Lower leg skin (tissue), 4 donors: Measurements from ENCODE around the gene RCOR1. TPM values are rescaled to one million over a fixed set of nuclear protein-coding genes. Genes with fewer than 3 reads are reported as not detected.

Experiments used
- DNase-seq, 2 donors: peaks; one replicate each; pipeline ENCODE4 v3.0.0-alpha.2; 2019; ENCODE audit warnings: low spot score in 2 of 2
- H3K4me3 ChIP-seq: fragments of 200-600 bp; sonication (generic); 2 replicates; pipeline ENCODE4 v1.5.1; 2017; ENCODE audit warnings: mild to moderate bottlenecking, low read depth; ENCODE audit not compliant: poor library complexity, severe bottlenecking
- POLR2A ChIP-seq, 2 donors: fragments of 450-650 bp; IDR thresholded peaks; one replicate each; pipeline ENCODE4 v1.6.1; 2016 to 2017; ENCODE audit warnings: antibody characterized with exemption in 2 of 2, mild to moderate bottlenecking in 1 of 2, moderate library complexity in 1 of 2
- WGBS, 2 donors: methylation state at CpG; one replicate each; pipeline ENCODE4 v1.1.5; 2018; 5-methylcytosine and 5-hydroxymethylcytosine counted together
- intact Hi-C: fragments of 100-400 bp; cut with DNase I; formaldehyde crosslinking; loops from one replicate; pipeline ENCODE4 v1.15.0; 2023; ENCODE audit warnings: low total_unique reads
- total RNA-seq, 4 donors: library from RNA; depleted of rRNA; stranded (reverse); fragments of >200 nt; gene quantifications; one replicate each; pipeline ENCODE4 v1.1.0, GENCODE V29; 2016
- TF ChIP-seq, protein P1 (sequence below), 3 donors: fragments of 450-650 bp; IDR thresholded peaks; one replicate each; pipeline ENCODE4 v1.5.1; 2016; ENCODE audit warnings: antibody characterized with exemption in 3 of 3, mild to moderate bottlenecking in 3 of 3, moderate library complexity in 2 of 3

The RCOR1 gene
- total RNA-seq, 4 donors from 2014 or later, result 20.1 to 25.3 (median 22.9) TPM

DNA sequence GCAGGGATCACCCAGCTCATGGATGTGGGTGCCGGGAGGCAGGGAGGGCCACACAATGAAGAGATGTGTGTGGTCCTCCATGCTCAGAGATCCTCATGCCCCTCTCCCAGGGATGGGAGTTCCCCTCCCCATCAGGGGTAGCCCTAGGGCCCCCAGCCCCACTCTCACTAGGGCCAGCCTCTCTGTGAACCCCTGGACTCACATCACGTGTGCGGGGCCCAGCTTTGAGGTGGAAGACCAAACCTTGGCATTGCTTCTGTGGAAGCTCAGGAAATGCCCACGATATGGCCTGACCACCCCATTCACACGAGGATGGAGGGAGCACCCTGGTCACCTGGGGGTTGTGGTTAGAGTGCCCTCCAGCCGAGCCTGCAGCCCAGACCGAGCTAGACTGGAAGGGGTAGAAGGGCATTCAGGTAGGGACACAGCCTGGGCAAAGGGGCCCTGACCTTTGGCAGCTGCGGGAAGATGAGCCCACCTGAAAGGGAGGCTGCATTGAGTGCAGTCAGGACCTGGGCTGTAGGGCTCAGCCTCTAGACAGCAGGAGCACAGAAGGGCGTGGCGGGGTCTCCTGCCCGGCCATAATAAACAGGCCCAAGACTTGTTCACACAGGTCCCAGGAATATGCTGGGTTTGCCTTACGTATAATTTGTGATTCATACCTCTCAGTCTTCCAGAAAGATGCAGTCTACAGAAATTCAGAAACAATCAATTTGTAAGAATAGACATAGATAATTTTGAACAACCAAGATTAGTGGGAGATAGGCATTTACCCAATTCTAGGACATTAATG, 34.8 kb upstream of the RCOR1 start:
- WGBS, 2 donors, result 65 to 78% methylated on average over 11 to 12 of the region's 12 CpGs
- no peak for TF ChIP-seq POLR2A (IDR thresholded peaks at IDR 0.05)
- TF ChIP-seq, protein P1, sequence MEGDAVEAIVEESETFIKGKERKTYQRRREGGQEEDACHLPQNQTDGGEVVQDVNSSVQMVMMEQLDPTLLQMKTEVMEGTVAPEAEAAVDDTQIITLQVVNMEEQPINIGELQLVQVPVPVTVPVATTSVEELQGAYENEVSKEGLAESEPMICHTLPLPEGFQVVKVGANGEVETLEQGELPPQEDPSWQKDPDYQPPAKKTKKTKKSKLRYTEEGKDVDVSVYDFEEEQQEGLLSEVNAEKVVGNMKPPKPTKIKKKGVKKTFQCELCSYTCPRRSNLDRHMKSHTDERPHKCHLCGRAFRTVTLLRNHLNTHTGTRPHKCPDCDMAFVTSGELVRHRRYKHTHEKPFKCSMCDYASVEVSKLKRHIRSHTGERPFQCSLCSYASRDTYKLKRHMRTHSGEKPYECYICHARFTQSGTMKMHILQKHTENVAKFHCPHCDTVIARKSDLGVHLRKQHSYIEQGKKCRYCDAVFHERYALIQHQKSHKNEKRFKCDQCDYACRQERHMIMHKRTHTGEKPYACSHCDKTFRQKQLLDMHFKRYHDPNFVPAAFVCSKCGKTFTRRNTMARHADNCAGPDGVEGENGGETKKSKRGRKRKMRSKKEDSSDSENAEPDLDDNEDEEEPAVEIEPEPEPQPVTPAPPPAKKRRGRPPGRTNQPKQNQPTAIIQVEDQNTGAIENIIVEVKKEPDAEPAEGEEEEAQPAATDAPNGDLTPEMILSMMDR (IDR thresholded peaks at IDR 0.05), result no peak
- H3K4me3 ChIP-seq, result no peak overlapping the region
- no peak for DNase-seq
- intact Hi-C loops, result no loop called here

DNA sequence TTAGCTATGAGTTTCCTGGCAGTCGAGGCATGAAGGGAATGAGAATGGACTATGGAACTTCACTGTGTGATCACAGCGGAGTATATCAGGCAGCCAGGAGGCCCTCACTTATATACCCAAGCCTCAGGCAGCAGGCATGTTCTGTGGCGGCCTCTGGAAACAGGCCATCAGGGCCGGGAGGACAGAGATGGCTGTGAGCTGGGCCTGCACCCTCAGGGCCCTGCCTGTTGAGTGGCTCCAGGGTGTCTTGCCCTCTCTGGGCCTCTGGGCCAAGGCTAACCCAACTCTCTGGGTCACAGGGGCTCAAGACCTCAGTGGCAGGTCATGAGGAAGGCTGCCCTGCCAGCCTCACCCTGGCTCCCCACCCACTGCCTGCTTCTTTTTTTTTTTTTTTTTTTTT, 33.9 kb upstream of the RCOR1 start:
- TF ChIP-seq, protein P1 (IDR thresholded peaks at IDR 0.05), result no peak
- no peak for TF ChIP-seq POLR2A (IDR thresholded peaks at IDR 0.05)
- intact Hi-C loops, result no loop called here
- 60 to 66% methylated on average over 4 of the region's 4 CpGs for WGBS, 2 donors
- no peak for DNase-seq
- no peak overlapping the region for H3K4me3 ChIP-seq

DNA sequence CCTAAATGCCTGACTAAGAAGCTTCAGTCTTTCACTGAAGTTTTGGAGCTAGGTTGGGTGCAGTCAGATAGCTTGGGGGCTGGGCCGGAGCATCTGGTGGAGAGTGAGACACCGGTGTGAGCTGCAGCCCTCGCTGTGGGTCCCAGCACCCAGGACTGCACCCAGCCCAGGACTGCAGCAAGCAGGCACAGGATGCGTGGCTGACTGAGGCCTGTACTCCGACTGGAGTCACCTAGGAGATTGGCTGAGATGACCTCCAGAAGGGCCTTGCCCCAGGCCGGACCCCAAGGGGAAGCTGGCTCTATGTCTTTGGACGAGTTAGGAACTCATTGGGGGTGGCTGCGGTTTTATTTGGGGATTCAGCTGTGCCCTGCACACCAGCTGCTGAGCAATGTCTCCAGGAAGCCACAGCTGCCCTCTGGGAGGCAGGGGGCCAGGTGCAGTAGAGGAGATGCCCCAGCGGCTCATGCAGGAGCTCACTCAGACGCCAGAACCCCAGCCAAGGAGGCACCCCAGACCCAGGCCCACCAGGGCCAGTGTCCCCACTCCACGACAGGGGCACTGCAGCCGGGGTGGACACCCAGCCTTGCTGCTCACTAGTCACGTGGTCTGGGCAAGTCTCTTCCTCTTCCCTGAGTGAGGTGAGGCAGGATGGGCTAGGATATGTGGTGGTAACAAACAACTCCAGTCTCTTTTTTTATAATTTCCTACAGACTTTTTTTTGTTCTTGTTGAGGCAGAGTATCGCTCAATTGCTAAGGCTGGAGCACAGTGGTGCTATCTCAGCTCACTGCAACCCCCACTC, 31.8 kb upstream of the RCOR1 start:
- no peak for DNase-seq
- 79 to 83% methylated on average over 14 of the region's 14 CpGs for WGBS, 2 donors
- intact Hi-C loops, result no loop called here
- no peak overlapping the region for H3K4me3 ChIP-seq
- no peak for TF ChIP-seq POLR2A (IDR thresholded peaks at IDR 0.05)
- TF ChIP-seq, protein P1 (IDR thresholded peaks at IDR 0.05), result no peak

DNA sequence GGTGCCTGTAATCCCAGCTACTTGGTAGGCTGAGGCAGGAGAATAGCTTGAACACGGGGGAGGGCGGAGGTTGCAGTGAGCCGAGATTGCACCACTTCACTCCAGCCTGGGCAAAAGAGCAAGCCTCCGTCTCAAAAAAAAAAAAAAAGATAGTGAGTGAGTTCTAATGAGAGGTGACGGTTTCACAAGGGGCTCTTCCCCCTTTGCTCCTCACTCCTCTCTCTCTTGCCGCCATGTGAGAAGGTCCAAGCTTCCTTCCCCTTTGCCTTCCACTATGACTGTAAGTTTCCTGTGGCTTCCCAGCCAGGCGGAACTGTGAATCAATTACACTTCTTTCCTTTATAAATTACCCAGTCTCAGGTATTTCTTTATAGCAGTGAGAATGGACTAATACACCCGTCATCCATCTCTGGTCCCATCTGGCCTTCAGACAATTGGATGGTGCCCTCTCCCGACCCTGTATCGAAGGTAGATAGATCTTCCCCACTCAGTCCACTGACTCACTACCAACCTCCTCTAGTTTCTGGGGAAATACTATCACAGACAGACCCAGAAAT, 27.0 kb upstream of the RCOR1 start:
- intact Hi-C loops, result no loop called here
- no peak for DNase-seq
- 68 to 72% methylated on average over 10 of the region's 10 CpGs for WGBS, 2 donors
- TF ChIP-seq, protein P1 (IDR thresholded peaks at IDR 0.05), result no peak
- TF ChIP-seq POLR2A (IDR thresholded peaks at IDR 0.05), result no peak
- no peak overlapping the region for H3K4me3 ChIP-seq

DNA sequence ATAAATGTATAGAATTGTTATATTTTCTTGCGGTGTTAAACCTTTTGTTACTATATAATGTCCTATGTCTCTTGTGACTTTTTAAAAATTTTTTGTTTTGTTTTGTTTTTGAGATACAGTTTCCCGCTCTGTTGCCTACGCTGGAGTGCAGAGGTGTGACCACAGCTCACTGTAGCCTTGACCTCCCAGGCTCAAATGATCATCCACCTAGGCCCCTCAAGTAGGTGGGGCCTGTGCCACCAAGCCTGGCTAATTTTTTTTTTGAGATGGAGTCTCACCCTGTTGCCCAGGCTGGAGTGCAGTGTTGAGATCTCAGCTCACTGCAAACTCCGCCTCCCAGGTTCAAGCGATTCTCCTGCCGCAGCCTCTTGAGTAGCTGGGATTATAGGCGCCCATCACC, 26.5 kb upstream of the RCOR1 start:
- WGBS, 2 donors, result 92 to 94% methylated on average over 7 of the region's 7 CpGs

More for the DNA sequence above, 26.5 kb upstream of the RCOR1 start:
- no peak overlapping the region for H3K4me3 ChIP-seq
- TF ChIP-seq, protein P1 (IDR thresholded peaks at IDR 0.05), result no peak
- no peak for TF ChIP-seq POLR2A (IDR thresholded peaks at IDR 0.05)
- intact Hi-C loops, result no loop called here
- no peak for DNase-seq
